HEK293 (cell line): ENCODE data around the gene TMEM138.

Source experiments
- BCL11B ChIP-seq: fragments of 450-650 bp; formaldehyde crosslinking; IDR thresholded peaks from 2 replicates; pipeline ENCODE4 v1.5.1; 2016; ENCODE audit warnings: low read depth, missing biosample characterization, missing genetic modification characterization
- CTCF ChIP-seq: fragments of 450-650 bp; formaldehyde crosslinking; IDR thresholded peaks from 2 replicates; pipeline ENCODE4 v1.5.1; 2016; ENCODE audit warnings: missing biosample characterization, missing genetic modification characterization
- TCF7L2 ChIP-seq: IDR thresholded peaks from 2 replicates; pipeline ENCODE4 v1.6.1; 2011; ENCODE audit warnings: low read depth, mild to moderate bottlenecking, inconsistent platforms, low read length, moderate library complexity, borderline replicate concordance
- ZNF155 ChIP-seq: fragments of 450-650 bp; formaldehyde crosslinking; IDR thresholded peaks from 2 replicates; pipeline ENCODE4 v1.5.1; 2016; ENCODE audit warnings: missing biosample characterization, missing genetic modification characterization
- ZNF366 ChIP-seq: fragments of 450-650 bp; formaldehyde crosslinking; conservative IDR thresholded peaks from 2 replicates; pipeline ENCODE4 v1.5.1; 2016; ENCODE audit warnings: missing biosample characterization, missing genetic modification characterization
- ZNF398 ChIP-seq: fragments of 450-650 bp; formaldehyde crosslinking; IDR thresholded peaks from 2 replicates; pipeline ENCODE4 v1.5.1; 2017; ENCODE audit warnings: missing biosample characterization, missing genetic modification characterization

GRCh38 chr11:61368646-61369045 is 6.5 kb downstream of the TMEM138 start:
- TF ChIP-seq TCF7L2 (no peak), ZNF366 (tag by site-specific recombination) (no peak), ZNF155 (tag by site-specific recombination) (no peak), CTCF (tag by site-specific recombination) (no peak), BCL11B (tag by site-specific recombination) (no peak), ZNF398 (tag by site-specific recombination) (no peak)
